Liver (tissue), 2 donors: Measurements from ENCODE around the gene CFAP97.

Source experiments
- ATF3 ChIP-seq: IDR thresholded peaks from 2 replicates; pipeline ENCODE4 v1.6.1; 2016; ENCODE audit warnings: antibody characterized with exemption
- EGR1 ChIP-seq, 2 donors: IDR thresholded peaks; 2 replicates each; pipeline ENCODE4 v1.6.1; 2016 to 2018; ENCODE audit warnings: antibody characterized with exemption in 2 of 2, low read depth in 2 of 2
- TF ChIP-seq, protein P1 (sequence below): IDR thresholded peaks from 2 replicates; pipeline ENCODE4 v1.6.1; 2016; ENCODE audit warnings: antibody characterized with exemption
- donor health status: healthy.

DNA sequence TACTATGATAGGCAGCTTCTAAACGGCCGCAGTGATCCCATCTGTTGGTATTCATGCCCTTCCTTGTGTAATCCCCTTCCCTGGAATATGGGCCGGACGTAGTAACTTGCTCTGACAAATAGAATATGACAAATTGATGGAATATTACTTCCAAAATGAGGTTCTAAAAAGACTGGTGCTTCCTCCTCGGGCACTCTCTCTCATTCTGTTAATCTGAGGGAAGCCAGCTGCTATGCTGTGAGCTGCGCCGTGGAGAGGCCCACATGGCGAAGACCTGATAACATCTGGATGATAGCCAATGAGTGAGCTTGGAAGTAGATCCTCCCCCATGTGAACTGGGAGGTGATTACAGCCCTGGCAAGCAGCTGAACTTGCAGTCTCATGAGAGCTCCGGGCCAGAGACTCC, 88.0 kb downstream of the CFAP97 start:
- no peak for TF ChIP-seq EGR1 (IDR thresholded peaks at IDR 0.05; ENCODE audit: low read depth in 2 of 2)
- TF ChIP-seq, protein P1, sequence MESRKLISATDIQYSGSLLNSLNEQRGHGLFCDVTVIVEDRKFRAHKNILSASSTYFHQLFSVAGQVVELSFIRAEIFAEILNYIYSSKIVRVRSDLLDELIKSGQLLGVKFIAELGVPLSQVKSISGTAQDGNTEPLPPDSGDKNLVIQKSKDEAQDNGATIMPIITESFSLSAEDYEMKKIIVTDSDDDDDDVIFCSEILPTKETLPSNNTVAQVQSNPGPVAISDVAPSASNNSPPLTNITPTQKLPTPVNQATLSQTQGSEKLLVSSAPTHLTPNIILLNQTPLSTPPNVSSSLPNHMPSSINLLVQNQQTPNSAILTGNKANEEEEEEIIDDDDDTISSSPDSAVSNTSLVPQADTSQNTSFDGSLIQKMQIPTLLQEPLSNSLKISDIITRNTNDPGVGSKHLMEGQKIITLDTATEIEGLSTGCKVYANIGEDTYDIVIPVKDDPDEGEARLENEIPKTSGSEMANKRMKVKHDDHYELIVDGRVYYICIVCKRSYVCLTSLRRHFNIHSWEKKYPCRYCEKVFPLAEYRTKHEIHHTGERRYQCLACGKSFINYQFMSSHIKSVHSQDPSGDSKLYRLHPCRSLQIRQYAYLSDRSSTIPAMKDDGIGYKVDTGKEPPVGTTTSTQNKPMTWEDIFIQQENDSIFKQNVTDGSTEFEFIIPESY: peak; percentile 58
- TF ChIP-seq ATF3: no peak
